ENCODE results near the gene RSKR.
"Not testable (repeated sequence)": the region's sequence is repeated elsewhere in the genome, so short reads cannot be mapped to it uniquely, and the experiment has no call there.

RSKR gene, protein sequence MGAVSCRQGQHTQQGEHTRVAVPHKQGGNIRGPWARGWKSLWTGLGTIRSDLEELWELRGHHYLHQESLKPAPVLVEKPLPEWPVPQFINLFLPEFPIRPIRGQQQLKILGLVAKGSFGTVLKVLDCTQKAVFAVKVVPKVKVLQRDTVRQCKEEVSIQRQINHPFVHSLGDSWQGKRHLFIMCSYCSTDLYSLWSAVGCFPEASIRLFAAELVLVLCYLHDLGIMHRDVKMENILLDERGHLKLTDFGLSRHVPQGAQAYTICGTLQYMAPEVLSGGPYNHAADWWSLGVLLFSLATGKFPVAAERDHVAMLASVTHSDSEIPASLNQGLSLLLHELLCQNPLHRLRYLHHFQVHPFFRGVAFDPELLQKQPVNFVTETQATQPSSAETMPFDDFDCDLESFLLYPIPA

DNA sequence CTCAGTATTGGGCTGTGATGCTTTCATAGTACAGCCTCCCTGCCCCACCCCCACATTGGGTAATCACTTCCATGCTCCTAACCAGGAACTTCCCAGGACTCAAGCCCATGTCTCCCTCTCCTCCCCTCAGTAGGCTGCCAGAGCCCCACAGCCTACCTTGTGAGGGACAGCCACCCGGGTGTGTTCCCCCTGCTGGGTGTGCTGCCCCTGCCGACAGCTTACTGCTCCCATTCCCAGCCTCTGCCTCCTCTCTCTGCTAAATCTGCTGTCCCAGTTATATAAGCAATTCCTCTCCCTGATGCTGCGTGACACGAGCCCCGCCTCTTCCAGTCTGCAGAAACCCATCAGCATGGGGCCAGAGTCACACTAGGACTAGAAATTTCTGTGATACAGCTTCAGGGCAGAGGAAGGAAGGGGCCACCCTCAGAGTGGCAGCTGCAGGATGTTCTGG lies at the start of gene RSKR:
Gene RSKR, minus strand, starts transcription at position 255 of the 451 bp plus-strand sequence. Its CDS starts 24 bp downstream, at position 231.
- no peak for DNase-seq (ENCODE audit: low spot score)

DNA sequence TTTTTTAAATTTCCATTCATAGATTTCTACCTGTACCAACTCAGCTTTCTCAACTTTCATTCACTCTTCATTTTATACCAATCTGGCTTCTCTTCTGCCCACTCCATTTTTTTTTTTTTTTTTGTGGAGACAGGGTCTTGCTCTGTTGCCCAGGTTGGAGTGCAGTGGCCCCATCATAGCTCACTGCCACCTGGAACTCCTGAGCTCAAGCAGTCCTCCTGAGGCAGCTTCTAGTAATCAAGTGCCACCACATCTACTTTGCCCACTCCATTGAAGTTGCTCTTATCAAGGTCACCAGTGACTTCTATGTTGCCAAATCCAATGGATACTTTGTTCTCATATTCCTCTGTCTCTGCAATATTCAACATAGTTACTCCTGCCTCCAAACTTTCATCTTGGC lies 49.7 kb upstream of the RSKR start:
- DNase-seq (ENCODE audit: low spot score): no peak

DNA sequence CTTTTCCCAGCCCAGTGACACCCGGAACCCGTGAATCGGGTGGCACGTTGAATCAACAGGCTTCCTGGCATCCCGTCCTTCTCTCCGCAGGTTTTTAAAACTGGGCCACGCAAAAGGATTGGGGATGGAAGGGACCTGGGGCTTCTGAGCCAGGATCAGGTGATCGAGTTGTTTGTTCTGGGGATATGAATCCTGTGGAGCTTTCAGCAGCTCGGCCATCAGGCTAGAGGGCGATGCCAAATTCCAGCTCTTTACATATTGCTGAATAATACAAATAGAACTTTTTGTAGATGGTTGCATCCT lies 48.5 kb upstream of the RSKR start:
- DNase-seq (ENCODE audit: low spot score): no peak

DNA sequence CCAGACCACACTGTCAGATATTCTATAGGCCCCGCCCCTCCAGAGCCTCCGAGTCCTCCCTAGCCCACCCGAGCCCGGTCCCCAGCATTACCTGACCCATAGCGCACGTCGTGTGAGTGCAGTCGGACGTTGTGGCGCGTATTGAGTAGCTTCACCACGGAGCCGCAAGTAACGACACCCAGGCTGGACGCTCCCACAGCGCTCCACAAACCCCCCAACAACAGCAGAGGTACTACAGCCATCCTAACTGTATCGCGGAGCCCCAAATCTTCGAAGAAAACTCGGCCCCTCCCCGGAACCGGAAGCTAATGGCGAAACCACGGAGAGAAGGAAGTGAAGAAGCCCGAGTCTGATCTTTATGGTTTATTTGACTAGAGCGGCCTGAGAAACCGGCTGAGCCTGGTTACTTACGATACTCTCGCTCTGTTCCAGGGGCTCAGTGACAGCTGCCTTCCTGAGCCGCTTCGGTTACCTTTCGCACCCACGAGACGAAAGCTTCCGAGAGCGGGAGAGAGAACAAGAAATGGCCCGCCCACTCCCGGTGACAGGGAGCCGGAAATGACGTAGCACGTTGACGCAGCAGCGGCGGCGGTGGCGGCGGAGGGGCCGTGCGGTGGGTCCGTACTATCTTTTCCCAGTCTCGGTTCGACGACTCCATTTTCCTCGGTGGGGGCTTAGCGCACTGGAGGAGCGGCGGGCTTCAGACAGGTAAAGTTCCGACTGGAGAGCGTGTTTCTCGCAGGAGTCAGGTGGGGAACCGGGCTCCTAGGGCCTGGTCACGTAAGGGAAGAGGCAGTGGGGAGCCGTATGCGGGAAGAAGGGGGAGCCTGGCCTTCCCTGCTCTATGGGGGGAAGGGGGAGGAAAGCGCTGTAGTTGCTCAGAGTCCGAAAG lies 47.9 kb upstream of the RSKR start, which contains the start of the genes SDF2 and SUPT6H:
Gene SDF2, minus strand, starts transcription at position 272 of the 892 bp plus-strand sequence. Its CDS starts 30 bp downstream, at position 242.
Gene SUPT6H, plus strand, starts transcription at position 571 of the 892 bp plus-strand sequence. CDS start 11,197 bp downstream, outside the sequence.
- peak; percentile 96 for DNase-seq (ENCODE audit: low spot score)

DNA sequence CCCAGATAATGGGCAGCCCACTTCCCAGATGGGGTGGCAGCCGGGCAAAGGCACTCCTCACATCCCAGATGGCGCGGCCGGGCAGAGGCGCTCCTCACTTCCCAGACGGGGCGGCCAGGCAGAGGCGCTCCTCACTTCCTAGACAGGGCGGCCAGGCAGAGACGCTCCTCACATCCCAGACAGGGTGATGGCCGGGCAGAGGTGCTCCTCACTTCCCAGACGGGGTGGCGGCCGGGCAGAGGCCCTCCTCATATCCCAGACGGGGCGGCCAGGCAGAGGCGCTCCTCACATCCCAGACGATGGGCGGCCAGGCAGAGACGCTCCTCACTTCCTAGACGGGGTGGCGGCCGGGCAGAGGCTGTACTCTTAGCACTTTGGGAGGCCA lies 45.5 kb upstream of the RSKR start:
- not testable (repeated sequence) for DNase-seq (ENCODE audit: low spot score)

DNA sequence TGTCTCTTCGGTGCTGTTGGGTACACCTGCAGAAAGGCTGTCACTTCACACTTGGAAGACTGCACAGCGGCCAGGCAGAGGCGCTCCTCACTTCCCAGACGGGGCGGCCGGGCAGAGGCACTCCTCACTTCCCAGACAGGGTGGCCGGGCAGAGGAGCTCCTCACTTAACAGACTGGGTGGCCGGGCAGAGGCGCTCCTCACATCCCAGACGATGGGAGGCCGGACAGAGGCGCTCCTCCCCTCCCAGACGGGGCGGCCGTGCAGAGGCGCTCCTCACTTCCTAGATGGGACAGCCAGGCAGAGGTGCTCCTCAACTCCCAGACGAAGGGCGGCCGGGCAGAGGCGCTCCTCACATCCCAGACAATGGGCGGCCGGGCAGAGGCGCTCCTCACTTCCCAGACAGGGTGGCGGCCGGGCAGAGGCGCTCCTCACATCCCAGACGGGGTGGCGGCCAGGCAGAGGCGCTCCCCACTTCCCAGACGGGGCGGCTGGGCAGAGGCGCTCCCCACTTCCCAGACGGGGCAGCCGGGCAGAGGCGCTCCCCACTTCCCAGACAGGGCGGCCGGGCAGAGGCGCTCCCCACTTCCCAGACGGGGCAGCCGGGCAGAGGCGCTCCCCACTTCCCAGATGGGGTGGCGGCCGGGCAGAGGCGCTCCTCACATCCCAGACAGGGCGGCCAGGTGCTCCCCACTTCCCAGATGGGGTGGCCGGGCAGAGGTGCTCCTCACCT lies 44.9 kb upstream of the RSKR start:
- not testable (repeated sequence) for DNase-seq (ENCODE audit: low spot score)

DNA sequence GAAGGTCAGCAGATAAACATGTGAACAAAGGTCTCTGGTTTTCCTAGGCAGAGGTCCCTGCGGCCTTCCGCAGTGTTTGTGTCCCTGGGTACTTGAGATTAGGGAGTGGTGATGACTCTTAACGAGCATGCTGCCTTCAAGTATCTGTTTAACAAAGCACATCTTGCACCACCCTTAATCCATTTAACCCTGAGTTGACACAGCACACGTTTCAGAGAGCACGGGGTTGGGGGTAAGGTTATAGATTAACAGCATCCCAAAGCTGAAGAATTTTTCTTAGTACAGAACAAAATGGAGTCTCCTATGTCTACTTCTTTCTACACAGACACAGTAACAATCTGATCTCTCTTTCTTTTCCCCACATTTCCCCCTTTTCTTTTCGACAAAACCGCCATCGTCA lies 44.4 kb upstream of the RSKR start:
- DNase-seq (ENCODE audit: low spot score): not testable (repeated sequence)

DNA sequence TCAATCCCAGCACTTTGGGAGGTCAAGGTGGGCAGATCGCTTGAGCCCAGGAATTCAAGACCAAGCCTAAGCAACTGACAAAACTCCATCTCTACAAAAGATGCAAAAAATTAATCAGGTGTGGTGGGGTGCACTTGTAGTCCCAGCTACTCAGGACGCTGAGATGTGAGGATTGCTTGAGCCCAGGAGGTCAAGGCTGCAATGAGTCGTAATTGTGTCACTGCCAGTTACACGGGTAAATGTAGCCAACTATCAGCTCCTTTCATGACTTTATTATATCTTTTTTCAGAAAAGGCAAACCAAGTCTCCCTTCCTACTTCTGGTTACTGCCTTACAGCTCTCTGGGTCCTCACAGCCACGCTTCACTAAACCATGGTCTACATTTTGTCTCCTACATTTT lies 43.8 kb upstream of the RSKR start:
- no peak for DNase-seq (ENCODE audit: low spot score)

DNA sequence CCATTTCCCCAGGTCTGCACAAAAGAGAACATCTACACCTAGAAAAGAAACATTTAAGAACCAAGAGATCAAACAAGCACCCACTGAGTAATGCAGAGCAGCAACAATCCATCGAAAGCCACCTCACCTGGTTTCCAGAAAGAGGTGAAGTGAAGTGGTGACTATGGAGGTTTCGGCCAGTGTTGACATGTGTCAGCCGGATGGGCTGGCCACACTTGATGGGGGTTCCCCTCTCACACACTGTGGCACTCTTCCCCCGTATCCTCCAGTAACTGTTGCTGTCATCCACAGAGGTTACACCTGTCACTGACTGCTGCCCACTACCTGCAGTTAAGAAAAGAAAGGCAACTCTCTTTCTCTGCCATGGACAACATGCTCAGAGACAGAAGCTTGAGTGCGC lies 41.2 kb upstream of the RSKR start:
- no peak for DNase-seq (ENCODE audit: low spot score)

DNA sequence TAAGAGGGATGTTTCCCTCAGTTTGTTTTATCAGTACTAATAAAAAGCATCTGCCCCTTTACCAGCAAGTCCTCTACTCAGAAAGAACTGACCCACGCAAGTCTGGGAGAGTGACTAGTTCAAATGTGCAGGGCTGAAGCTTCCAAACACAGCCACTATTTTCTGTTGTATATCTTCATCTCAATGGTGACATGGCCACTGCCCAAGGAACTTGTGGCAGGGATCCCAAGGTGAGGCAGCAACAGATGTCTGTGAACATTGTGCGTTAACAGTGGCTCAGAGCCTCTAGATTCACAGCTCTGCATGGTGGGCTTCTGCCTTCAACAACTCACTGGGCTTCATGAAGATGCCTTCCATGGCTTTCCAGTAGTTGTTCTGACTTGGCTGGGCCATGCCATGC lies 34.7 kb upstream of the RSKR start:
- no peak for DNase-seq (ENCODE audit: low spot score)

DNA sequence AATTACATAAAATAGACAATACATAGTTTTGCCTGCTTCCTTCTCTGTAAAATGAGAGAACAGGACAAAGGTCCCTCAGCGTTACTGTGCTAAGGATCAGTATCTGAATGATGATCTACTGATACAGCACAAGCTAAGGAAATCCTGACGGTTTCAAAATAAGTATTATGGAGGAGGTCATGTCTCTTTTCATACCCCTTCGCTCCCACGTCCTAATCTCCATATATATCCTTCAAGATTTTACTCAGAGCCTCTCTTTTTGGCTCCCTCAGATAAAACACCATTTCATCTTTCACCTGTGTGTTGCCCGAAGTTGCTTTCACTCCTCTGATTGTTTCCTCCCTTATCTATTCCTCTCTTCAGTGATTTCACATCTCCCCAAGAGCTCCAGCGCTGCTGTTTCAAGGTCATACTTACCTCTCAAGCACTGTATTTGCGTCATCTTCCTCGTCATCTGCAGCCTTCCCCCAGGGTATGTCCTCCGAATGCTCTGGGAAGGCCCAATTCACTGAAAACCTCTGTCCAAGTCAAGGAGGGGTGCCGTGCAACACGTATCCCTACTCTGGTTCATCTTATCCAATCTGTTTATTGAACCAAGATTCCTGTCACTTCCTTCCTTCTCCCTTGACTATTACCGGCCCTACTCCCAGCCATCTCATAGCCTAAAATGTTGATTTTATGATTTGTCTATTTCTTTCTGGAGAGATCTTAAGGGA lies 32.2 kb upstream of the RSKR start:
- no peak for DNase-seq (ENCODE audit: low spot score)

DNA sequence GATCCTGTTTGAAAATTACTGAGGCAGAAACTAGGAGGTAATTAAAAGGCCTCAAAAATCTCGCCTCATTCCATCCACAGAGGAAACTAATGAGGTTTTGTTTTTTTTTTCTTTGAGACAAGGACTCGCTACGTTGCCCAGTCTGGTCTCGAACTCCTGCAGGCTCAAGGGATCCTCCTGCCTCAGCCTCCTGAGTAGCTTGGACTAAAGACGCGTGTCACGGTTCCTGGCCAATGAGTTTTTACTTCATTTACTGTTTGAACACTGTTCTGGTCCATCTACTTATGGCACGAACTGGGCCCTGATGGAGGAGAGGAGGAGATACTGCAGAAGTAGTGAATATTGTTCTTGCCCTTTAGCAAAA lies 31.6 kb upstream of the RSKR start:
- DNase-seq (ENCODE audit: low spot score): no peak

DNA sequence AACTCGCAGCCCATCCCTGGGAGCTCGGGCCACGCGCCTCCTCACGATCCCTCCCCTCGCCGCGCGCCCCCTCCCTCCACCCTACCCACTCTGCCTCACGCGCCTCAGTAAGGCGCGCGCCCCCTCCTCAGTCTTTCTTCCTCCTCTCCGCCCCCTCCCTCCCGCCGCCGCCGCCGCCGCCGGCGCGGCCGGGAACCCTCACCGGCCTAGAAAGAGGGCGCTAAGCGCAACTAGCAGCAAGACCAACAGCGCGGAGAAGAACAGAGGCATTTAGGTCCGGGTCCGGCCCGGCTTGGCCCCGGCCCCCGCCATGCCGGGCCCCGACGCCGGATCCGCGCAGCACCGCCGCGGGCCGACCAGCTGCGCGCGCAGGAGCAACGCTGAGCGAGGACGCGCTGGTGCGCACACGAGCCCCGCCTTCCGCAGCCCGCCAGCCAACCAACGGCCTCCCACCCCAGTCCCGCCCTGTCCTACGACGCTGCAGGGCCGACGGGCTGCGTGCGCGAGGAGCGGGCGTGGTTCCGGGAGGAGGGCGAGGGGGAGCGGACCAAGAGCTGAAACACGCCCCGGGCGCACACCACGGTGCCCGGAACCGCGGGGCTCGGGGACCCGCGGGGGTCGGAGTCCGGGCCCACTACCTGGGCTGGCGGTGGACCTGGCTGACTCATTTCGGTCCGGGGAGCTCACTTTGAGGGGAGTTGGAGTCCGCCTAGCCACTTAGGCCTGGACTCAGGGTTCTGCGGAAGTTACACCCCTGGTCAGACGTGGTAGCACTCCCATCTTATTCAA lies 31.0 kb upstream of the RSKR start, which contains the start of gene BLTP2:
Gene BLTP2, minus strand, starts transcription at position 372 of the 789 bp plus-strand sequence. Its CDS starts 102 bp downstream, at position 270.
- peak; percentile 99 for DNase-seq (ENCODE audit: low spot score)

DNA sequence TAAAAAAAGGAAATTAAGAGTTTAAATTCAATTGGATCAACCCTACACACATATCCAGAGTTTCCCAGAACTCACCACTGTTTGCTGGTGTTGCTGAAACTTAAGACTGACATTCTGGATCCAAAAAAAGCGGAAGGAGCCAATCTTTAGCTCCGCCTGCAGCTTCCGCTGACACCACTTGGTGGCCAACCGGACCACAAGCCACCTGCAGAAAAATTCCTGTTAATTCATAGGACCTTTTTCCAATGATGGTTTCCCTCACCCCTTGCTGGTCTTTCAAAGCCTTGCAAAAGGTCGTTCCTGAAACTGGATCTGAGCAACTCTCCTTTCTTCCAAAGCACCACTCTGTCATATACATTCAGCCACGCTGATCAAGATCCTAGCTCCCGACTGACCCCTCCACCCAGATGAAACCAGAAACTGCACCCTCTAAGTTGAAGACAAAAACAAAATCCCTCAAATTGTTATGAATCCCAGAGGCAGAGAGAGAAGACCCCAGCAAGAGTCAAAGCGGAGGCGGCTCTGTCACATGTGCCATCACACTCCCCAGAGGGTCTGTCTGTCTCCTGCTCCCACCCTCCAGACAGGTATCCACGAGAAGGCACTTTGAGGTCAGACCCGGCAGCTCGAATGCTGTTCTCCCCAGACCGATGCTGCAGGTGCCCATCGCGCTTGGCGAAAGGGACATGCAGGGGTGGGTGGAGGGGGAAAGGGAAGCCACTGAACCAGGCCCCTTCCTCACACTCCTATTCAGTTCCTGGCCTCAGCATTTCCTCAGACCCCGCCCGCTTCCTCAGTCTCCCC lies 30.2 kb upstream of the RSKR start:
- DNase-seq (ENCODE audit: low spot score): peak; percentile 76

DNA sequence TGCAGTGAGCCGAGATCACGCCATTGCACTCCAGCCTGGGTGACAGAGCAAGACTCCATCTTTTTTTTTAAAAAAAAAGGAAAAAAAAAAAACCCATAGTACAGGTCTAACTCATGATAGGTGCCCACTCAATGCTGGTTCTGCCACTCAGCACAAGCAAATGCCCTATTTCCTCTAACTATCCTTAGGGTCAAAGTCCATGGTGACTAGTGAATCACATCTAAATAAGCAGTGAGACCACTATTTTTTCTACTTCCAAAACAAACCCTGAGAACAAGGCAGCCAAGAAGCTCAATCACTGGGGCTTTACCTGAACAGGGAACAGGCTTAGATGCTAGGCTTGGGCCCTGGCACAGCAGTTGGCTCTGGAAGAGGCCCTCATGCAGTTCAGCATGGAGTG lies 27.6 kb upstream of the RSKR start:
- no peak for DNase-seq (ENCODE audit: low spot score)

DNA sequence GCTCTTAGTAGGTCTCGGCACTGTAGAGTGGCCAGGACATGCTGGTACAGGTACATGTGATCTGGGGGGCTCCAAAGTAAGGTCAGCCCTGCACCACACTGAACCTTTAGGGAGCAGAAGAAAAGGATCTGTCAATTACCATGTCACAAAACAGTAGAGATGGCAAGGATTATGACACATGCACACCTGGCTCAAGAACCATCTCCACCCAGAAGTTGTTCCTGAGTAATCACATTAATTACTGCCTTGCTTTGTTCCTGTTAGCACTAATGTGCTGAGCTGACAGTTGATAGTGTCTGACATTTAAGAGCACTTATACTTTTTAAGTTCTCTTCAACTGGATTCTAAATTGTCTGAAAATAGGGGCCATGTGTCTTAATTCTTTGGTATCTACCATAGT lies 21.5 kb upstream of the RSKR start:
- DNase-seq (ENCODE audit: low spot score): no peak

DNA sequence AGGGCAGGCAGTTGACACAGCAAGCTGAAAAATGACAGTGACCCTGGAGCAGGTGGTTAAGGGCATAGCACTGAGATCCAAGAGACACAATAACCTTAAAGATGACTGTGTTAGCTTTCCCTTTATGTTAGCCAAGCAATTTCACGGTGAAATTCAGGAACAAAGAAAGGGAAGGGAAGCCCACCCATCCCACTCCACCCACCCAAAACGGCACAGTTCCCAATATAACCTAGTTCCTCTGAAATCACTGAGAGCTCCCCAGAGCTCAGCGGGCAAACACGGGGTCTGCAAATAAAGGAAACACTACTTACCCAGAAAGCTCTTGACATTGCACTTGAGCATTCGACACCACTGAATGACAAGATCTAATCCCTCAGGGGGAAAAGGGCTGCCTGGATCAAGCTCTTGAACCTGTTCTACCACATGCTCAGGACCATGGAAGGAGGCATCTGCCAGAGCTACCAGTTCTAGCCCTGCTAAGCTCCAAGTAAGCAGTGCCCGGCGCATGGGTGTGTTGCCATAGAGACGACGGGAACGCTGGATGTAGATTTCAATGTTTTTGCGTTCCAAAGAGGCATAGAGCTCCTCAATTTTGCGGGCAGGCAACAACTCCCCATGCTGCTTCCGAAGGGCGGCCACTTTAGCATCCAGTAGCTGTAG lies 20.4 kb upstream of the RSKR start:
- no peak for DNase-seq (ENCODE audit: low spot score)

DNA sequence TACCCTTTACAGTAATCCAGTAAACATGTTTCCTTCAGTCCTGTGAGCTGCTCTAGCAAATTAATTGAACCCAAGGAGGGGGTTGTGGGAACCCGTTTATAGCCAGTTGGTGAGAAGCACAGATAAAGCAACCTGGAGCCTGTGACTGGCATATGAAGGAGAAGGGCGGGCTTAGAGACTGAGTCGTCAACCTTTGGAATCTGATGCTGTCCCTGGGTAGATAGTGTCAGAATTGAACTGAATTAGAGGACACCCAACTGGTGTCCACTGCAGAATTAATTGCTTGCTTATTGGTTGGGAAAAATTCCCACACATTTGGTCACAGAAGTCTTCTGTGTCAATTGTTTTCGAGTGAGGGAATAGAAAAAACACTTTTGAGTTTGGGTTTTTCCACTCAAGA lies 12.8 kb upstream of the RSKR start:
- no peak for DNase-seq (ENCODE audit: low spot score)

DNA sequence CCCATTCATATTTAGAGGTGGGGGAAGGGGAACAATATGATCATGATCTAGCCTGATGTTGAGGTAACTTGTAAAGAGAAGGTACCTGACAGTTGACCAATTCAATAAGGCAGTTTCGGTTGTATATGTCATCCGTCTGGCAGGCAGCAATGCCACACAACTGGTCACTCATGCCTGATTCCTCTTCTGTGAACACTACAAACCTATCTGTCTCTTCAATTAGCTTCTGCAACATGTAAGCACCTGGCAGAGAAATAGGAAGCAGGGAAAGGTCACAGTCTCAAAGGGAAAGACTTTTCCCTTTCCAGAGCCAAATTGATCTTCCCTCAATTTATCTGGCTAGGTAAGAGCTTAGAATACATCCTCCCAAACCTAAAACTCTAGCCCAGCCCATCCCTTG lies 10.2 kb upstream of the RSKR start:
- no peak for DNase-seq (ENCODE audit: low spot score)
